GM13977 (cell line): ENCODE measurements around the gene DNAL1.

ENCODE experiments used
- DNase-seq: peaks from one replicate; pipeline ENCODE4 v3.0.0; 2012; ENCODE audit warnings: low spot score
- in situ Hi-C: fragments of 300-500 bp; cut with MboI; formaldehyde crosslinking; loops from one replicate; pipeline ENCODE4 v1.12.0; 2022; ENCODE audit warnings: low sequenced_read_pairs, low pct_unique_long_range_greater_than_20kb, mixed read lengths, inconsistent platforms; ENCODE audit not compliant: unreplicated experiment
- TF ChIP-seq, protein P1 (sequence below): IDR thresholded peaks from 2 replicates; pipeline ENCODE4 v1.5.1; 2012; ENCODE audit warnings: mild to moderate bottlenecking, control low read depth; ENCODE audit not compliant: insufficient read depth; ENCODE audit errors: extremely low read depth, missing control alignments

The DNAL1 gene

DNA sequence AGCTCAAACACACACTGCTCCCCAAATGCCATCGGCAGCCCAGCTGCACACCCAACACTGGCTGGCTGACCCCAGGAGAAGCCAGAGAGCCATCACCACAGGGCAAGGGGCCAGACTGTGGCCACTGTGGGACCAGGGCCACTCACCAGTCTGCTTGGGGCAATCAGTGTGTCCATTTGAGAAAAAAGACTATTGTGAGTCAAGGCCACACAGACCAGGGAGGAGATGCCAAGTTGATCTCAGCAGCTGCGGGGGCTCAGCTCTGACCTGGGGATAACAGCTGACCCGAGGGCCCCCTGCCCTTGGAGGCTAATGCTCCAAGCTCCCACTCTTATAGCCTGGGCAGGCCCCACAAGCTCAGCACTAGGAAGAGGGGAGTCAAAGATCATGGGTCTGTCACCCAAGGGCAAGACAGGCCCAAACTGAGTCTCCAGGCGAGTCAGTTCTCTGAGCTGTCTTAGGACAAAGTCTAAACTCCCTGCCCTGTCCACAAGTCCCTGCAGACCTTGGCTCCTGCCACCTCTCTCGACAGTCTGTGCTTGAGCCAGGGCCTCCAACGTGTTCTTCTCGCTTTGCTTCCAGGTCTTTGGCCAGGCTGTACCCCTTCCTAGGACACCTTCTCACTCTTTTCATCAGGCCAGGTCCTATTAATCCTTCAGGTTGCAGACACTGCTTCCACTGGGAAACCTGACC, 99.5 kb downstream of the DNAL1 start:
- TF ChIP-seq, protein P1, sequence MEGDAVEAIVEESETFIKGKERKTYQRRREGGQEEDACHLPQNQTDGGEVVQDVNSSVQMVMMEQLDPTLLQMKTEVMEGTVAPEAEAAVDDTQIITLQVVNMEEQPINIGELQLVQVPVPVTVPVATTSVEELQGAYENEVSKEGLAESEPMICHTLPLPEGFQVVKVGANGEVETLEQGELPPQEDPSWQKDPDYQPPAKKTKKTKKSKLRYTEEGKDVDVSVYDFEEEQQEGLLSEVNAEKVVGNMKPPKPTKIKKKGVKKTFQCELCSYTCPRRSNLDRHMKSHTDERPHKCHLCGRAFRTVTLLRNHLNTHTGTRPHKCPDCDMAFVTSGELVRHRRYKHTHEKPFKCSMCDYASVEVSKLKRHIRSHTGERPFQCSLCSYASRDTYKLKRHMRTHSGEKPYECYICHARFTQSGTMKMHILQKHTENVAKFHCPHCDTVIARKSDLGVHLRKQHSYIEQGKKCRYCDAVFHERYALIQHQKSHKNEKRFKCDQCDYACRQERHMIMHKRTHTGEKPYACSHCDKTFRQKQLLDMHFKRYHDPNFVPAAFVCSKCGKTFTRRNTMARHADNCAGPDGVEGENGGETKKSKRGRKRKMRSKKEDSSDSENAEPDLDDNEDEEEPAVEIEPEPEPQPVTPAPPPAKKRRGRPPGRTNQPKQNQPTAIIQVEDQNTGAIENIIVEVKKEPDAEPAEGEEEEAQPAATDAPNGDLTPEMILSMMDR = no peak
- in situ Hi-C loops = no loop called here
- no peak for DNase-seq

GRCh38 chr14:73744874-73745529, 100.2 kb downstream of the DNAL1 start:
- in situ Hi-C loops = no loop called here
- TF ChIP-seq, protein P1 = no peak
- no peak for DNase-seq

DNA sequence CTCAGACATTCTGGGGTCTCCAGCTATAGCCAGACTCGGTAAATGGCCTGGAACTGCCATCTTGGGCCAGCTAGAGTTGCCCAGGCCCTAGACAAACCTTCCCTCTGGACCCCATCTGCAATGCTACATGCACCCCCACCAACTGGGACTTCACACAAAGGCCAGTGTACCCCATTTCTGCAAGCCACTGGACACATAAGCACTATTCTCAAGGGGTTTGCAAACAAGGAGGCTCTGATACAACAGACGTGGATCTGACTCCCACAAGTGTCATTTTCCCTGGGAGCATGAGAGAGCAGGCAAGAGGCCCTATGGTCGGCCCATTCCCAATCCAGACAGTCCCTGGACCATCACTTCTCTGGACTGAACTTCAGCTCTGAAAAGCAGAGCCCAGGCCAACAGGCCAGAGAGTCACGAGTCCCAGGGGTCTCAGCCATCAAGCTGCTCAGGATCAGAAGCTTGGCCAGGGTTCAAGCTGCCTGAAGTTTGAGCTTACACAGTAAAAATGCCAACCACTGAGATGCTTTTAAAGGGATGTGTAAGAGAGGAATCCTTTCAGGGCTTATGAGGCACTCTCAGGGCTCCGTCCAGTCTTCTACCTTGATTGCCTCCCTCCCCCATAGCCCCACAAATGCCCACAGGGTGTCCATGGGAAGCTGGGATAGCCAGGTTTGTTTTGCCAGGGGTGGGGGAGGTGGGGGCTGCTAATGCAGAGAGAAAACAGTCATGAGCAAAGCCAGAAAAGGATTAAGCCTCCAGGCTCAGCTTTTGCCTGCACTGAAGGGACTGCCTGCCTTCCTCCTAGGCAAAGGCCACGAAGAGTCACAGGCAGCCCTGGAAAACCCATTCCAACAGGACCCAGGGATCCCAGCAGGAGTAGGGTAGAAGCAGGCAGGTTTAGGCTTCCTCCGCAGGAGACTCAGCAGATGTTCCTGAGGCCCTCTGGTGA, 101.1 kb downstream of the DNAL1 start:
- in situ Hi-C loops = no loop called here
- no peak for DNase-seq
- TF ChIP-seq, protein P1 = no peak

DNA sequence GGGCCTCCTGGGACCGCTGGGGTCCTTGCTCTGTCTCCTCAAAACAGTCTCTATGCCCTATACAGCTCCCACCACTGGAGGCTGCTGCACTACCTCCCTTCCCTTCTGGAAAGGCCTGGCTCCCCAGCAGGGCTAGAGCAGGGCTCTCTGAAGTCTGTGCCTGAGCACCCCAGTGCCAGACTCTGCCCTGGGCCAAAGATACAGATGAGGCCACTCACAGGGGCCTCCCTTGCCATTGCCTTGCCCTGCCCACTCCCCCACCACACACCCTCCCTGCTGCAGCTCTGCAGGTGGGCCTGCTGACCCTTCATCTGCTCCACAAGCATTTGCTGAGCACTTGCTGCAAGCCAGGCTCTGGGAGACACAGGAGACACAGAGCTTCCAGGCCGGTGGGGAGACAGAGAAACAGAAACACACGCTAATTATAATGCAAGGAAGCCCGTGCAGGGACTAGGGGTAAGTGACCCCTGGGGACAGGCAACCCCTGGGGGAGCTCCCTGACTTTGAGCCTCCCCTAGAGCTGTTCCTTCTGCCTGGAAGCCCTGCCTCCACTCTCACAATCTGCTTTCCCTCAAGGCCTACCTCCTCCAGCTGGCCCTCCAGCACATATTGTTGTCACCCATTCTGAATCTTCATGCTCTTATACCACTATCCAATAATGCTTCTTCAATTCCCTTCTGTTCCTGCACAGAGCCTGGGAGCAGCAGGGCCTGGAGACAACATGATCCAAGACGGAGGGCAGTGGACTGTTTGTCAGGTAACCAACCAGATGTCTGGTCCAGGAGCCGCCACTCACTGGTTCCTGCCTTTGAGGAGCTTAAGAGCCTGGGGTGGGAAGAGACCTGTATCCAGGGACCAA, 102.0 kb downstream of the DNAL1 start:
- DNase-seq = no peak
- in situ Hi-C loops = no loop called here
- TF ChIP-seq, protein P1 = peak; percentile 18

DNA sequence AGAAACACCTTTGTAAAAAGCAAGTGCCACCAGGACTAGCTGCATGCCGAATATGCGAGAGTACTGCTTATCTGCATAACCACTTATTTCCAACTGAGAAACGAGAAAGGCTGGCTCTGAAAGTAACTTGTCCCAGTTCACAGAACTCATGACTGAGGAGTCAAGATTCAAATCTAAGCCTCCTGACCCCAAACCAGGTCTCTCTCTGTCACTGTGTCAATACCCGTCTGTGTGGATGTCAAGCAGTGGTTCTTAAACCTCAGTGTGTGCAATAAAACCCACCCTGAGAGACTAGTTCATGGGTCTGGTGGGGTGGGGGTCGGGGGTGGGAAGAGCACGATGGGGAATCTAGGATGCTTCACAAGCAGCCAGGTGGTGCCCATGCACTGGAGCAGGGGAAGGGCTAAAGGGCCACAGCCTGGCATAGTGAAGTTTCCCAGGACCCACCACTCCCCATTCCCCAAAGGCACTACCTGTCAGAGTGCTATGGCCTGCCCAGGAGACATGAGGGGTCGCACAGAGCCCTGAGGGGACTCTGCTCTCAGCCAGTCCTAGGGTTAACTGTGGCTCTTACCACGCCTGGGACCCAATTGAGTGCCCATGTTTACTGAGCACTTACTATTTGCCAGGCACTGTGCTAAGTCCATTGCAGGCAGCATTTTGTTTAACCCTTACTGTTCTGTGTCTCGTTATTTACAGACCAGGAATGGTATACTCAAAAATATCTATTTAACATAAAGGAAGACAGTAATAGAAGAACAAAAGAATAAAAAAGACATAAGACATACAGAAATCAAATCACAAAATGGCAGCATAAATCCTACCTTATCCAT, 102.8 kb downstream of the DNAL1 start:
- in situ Hi-C loops = no loop called here
- TF ChIP-seq, protein P1 = no peak
- DNase-seq = no peak
